SH-SY5Y (cell line): ENCODE results near the gene OST4.

Experiments used
- GATA2 ChIP-seq: IDR thresholded peaks from 2 replicates; pipeline ENCODE4 v1.6.1; 2011; ENCODE audit warnings: mild to moderate bottlenecking, low read depth, low read length
- GATA3 ChIP-seq: IDR thresholded peaks from 2 replicates; pipeline ENCODE4 v1.6.1; 2011; ENCODE audit warnings: low read depth, mild to moderate bottlenecking, low read length, moderate library complexity

OST4 gene

DNA sequence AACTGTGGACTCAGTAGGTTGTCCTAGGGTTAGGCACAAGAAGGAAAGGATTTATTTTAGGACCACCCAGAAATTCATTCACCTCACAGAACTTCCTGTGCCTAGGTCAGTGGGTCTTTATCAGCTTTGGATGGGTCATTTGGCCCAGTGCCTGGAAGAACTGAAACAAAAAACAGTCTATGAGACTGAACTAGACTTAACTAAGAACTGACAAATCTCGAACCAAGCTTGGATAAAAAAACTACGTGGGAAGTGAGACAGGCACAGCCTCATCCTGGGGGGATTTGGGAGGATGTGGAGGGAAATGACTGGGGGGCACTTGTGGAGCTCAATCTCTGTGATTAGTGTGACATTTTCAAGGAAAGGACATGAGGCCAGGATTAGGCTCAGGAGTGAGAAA lies 2.3 kb upstream of the OST4 start:
- TF ChIP-seq GATA3 (no peak), GATA2 (no peak)

DNA sequence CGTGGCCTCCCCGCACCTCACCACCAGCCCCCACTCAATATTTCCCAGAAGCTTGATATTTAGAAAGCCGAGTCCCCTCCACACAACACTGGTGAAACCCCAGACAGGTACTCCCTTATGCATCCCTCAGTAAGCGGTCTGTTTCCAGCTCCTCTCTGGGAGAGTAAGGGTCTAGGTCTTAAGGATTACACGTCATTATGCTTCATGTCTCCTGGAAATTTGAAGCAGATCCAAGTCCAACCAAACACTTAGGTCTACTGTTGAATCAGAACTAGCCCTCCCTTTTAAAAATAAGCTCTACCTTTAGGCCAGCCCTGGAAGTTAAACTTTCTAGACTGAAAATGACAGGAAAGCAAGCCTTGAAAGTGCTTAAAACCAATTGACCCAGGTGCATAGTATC lies 1.5 kb upstream of the OST4 start:
- TF ChIP-seq GATA2 (no peak), GATA3 (no peak)

DNA sequence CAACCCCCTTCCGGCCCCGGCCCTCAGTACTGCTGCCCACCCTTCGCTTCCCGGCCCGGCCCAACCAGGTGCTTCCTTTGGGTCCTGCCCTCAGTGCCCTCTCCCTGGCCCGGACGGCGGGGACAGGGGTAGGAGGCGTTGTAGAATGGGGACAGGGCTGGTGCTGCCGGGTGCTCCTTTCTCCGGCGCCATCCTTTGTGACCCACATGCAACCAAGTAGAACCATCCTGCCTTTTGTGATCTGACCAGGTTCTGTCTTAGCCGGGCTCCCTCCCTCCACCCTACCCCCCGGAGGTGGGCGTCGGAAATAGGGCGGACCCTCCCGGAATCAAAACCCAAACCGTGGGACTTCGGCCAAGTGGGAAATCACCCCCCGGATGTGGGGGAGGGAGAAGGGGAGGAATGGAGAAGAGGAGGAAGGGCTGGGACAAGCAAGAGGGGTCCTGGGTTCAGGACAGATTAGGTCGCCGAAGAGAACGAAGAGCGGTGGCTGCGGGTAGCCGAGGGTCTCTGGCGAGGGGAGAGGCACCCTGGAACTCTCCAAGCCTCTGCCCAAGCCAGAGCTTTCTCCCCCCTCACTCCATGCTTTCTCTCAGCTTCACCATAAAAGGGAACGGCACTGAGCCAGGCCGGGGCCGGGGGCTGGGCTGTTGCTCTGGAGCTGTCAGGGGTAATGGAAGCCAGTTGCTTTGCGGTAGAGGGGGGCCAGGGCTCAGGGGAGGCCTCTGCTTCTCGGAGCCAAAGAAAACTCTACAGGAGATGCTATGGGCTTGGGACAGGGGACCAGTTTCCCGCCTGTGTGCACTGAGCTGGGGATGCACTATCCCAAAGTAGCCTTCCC lies 756 bp upstream of the OST4 start:
- TF ChIP-seq GATA2 (no peak), GATA3 (no peak)

GRCh38 chr2:27070653-27071276 lies 689 bp downstream of the OST4 start:
- TF ChIP-seq GATA3 = no peak
- no peak for TF ChIP-seq GATA2

GRCh38 chr2:27069961-27070618 lies 1.4 kb downstream of the OST4 start:
- TF ChIP-seq GATA3 (no peak), GATA2 (no peak)

DNA sequence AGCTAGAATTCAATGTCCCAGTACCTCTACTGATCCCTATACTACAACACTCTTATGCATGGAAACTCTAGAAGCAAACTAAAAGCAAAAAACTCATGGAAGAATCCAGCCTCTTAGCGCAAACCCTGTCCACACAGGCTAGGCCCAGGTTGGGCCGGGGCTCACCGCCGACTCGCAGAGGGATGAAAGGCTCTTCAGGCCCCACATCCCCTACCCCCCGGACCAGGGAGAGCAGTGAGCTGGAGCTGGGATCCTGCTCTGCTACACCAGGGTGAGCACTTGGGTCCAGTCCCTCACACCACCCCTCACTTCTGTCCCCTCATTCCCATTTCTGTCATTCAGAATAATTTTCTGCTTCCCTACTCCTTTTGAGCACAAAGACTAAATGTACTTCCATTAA lies 2.0 kb downstream of the OST4 start:
- TF ChIP-seq GATA2 (no peak), GATA3 (no peak)

DNA sequence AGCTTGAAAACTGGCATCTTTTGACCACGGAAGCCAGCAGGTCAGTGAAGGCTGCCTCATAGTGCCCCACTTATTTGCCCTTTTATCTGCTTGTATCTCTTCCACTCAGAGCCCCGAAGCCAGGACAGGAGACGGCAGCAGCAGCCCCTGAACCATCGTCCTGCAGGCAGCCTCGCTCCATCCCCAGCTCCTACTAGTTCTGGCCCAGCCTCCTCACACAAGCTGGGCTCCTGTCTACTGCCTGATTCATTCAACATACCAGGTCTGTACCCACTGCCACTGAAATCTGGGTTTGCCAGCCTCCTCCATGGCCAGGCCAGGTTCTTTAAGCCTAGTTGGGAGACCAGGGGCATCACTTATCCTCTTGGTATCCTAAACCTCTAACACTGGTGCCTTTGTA lies 4.1 kb downstream of the OST4 start:
- TF ChIP-seq GATA3 (no peak), GATA2 (no peak)

DNA sequence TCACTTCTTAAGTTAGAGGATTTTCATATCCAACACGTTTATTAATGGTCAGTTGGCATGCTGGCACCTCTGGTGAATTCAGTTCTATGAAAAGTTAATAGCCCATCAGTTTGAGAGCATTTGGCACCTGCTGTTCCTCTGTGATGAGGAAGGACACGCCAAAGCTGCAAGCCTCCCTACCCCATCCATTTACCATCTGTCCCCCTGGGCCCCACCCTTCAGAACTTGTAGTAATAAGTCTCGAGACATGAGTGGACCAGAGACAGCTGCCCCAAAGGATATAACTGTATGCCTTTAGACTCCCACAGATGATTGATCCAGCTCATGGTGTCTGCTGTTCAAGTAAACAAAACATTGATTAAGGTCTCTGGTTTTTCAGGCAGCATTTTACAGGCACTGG lies 6.3 kb downstream of the OST4 start:
- TF ChIP-seq GATA2 (no peak), GATA3 (no peak)

GRCh38 chr2:27060323-27060722 lies 11.1 kb downstream of the OST4 start:
- TF ChIP-seq GATA3 = no peak
- TF ChIP-seq GATA2 = no peak

DNA sequence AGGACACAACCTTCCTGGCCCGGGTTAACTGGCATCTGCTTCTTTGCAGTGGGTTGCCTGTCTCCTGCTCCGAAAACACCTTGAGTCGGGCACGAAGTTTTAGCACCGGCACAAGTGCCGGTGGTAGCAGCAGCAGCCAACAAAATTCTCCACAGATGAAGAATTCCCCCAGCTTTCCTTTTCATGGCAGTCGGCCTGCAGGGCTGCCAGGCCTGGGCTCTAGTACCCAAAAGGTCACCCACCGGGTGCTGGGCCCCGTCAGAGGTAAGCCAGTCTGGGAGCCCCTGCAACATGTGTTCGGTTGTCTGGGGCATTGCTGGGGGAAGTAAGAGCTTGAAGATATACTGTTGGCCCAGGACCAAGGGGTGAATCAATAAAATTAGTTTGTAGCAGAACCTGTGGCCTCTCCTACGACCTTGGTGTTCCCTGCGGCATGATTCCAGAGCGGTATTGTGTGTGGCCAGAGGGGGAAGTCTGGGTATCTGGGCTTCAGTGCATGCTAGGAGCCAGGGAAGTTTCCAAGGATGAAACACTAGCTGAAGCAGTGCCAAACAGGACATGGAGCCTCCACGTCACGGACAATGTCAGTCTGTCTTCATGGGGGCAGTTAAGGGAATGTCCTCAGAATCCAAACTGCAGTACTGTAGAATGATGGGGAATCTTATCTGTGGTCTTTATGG lies 12.2 kb downstream of the OST4 start:
- no peak for TF ChIP-seq GATA2
- TF ChIP-seq GATA3 = no peak

GRCh38 chr2:27058210-27058609 lies 13.2 kb downstream of the OST4 start:
- TF ChIP-seq GATA2 = no peak
- TF ChIP-seq GATA3 = no peak

GRCh38 chr2:27057184-27057583 lies 14.3 kb downstream of the OST4 start:
- TF ChIP-seq GATA3 (no peak), GATA2 (no peak)

DNA sequence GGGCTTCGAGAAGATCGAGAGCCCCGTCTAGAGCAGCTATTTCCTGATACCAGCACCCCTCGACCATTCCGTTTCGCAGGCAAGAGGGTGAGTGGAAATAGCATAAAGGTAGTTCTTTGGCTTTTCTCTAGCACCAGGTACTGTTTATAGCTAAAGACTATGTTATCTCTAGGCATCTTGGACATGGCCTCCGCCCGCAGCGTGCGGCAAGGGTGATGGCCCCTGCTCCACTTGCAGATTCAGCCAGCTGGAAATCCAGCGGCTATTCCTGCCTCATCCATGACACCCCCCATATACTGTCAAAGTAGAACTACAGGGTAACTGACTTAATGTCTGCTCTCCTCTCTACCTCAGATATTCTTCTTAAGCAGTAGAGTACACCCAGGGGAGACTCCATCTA lies 16.7 kb downstream of the OST4 start:
- TF ChIP-seq GATA3 (no peak), GATA2 (no peak)

- TF ChIP-seq GATA2 = no peak
- no peak for TF ChIP-seq GATA3
These were observed 17.7 kb downstream of the OST4 start for GRCh38 chr2:27053776-27054175.
